Omental fat pad (tissue), 4 donors: Measurements from ENCODE around the gene EDAR. TPM values are rescaled to one million over a fixed set of nuclear protein-coding genes. Genes with fewer than 3 reads are reported as not detected.

Experiments
- ATAC-seq: fragments of 150-250 bp; one replicate; pipeline ENCODE4 v1.9.1; 2016; ENCODE audit warnings: mild to moderate bottlenecking, moderate library complexity; ENCODE audit not compliant: low FRiP score
- DNase-seq: peaks from one replicate; pipeline ENCODE4 v3.0.0-alpha.2; 2019; ENCODE audit warnings: low spot score
- total RNA-seq, 4 donors: library from RNA; depleted of rRNA; stranded (reverse); fragments of >200 nt; gene quantifications; one replicate each; pipeline ENCODE4 v1.1.0, GENCODE V29; 2016
- TF ChIP-seq, protein P1 (sequence below), 3 donors: fragments of 450-650 bp; IDR thresholded peaks; one replicate each; pipeline ENCODE4 v1.5.1; 2016 to 2017; ENCODE audit warnings: antibody characterized with exemption in 3 of 3, mild to moderate bottlenecking in 3 of 3, moderate library complexity in 2 of 3

Gene EDAR
- total RNA-seq, 4 donors from 2014 or later = not detected

DNA sequence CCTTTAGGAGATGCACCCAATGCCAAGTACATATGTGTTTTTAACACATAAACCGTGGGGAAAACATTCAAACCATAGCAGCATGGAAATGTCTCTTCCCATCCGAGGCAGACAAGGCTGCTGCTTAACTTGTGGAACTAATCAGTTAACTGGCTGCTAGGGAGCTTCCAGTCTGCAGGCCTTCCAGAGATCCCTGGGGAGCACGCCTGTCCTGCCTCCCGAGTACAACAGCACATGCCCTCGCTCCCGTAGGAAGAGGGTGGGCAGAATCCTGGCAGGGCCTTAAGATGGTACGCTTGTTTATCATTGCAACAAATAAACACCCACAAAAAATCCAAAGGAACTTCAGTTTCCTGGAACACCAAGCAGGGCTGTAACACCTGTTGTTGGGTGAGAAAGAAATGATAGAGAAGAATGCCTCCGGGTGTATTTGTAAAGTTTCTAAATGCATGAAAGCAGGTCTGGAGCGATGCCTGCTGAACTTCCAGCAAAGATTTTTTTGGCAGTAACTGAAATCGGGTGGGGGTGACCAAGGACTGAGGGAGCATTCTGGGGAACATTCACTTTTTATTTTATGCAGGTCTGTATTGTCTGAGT, 56.2 kb downstream of the EDAR start:
- ATAC-seq = no peak
- TF ChIP-seq, protein P1, sequence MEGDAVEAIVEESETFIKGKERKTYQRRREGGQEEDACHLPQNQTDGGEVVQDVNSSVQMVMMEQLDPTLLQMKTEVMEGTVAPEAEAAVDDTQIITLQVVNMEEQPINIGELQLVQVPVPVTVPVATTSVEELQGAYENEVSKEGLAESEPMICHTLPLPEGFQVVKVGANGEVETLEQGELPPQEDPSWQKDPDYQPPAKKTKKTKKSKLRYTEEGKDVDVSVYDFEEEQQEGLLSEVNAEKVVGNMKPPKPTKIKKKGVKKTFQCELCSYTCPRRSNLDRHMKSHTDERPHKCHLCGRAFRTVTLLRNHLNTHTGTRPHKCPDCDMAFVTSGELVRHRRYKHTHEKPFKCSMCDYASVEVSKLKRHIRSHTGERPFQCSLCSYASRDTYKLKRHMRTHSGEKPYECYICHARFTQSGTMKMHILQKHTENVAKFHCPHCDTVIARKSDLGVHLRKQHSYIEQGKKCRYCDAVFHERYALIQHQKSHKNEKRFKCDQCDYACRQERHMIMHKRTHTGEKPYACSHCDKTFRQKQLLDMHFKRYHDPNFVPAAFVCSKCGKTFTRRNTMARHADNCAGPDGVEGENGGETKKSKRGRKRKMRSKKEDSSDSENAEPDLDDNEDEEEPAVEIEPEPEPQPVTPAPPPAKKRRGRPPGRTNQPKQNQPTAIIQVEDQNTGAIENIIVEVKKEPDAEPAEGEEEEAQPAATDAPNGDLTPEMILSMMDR (IDR thresholded peaks at IDR 0.05) = no peak
- DNase-seq = no peak

DNA sequence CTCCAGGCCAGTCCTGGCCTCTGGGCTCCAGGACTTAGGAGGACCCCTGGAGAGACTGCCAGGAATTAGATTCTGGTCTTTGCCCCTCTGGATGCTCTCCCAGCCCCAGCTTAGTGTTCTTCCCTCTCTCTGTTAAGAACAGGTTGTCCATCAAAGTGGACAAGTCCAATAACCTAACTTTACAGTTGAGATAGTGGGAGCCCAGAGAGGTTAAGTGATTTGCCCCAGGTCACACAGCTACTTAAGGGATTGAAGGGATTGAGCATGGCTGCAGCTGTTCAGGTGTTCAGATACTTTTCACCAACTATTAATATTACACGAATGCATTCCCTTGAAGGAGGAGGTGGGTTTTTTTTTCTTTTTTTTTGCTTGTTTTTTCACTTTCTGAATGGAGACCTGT, 57.6 kb downstream of the EDAR start:
- TF ChIP-seq, protein P1 (IDR thresholded peaks at IDR 0.05) = no peak
- ATAC-seq (no peak), DNase-seq (no peak)

DNA sequence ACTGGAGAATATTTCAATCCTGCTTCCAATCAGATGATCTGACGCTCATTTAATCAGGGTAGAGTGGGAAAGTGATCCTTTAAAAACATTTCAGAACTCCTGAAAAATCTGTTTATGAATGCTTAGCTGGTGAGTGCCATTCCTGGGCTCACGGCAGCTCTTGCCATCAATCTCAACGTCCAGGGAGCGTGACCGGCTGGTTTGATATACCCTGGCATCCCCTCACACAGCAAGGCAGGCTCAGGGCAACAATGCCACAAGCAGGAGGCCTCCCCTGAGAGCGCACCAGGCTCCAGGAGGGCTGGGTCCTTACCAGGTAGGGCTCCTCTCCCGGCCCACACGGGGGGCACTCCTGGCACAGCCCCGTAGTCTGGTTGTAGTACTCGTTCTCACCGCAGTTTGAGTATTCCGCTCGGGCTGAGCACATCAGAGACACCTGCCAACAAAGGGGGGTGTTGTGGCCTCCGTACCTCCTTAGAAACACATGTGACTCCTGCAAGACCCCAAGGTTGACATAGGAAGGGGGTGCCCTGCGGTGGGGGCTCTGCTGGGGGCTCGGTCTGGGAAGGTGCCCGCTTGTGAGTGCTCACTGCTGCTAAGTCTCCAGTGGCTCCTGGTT, 59.1 kb downstream of the EDAR start:
- no peak for ATAC-seq
- TF ChIP-seq, protein P1 (IDR thresholded peaks at IDR 0.05) = no peak
- no peak for DNase-seq

DNA sequence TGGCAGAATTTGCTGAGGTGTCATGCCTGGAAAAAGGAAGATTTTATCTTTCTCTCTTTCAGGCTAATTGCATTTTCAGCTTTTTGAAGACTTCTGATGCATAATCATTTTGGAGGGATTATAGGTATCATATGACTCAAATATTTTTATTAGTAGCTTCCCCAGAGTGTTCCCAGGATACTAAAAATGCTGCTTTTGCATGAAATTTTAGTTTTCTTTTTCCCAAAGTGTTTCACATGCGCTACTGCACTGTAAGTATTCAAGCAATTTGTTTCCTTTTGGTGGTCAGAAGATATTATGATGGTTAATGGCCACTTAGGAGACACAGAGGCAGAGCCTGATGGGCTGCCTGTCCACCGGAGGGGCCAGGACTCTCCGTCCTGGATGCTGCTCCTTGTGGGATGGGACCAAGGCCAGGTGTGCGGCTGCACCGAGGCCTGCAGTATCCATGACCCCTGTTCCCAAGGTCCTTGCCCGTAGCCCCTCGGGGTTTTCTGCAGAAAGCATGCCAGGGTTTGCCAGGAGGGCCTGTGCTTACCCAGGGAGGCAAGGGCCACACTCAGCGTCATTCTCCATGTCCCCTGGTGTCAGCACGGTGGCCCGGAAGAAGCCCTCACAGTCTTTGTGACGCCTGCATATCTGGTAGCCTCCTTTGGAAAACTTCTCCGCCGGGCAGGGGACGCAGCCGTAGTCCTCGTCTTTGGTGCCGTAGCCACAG, 60.2 kb downstream of the EDAR start:
- TF ChIP-seq, protein P1 (IDR thresholded peaks at IDR 0.05) = no peak
- ATAC-seq (no peak), DNase-seq (no peak)

DNA sequence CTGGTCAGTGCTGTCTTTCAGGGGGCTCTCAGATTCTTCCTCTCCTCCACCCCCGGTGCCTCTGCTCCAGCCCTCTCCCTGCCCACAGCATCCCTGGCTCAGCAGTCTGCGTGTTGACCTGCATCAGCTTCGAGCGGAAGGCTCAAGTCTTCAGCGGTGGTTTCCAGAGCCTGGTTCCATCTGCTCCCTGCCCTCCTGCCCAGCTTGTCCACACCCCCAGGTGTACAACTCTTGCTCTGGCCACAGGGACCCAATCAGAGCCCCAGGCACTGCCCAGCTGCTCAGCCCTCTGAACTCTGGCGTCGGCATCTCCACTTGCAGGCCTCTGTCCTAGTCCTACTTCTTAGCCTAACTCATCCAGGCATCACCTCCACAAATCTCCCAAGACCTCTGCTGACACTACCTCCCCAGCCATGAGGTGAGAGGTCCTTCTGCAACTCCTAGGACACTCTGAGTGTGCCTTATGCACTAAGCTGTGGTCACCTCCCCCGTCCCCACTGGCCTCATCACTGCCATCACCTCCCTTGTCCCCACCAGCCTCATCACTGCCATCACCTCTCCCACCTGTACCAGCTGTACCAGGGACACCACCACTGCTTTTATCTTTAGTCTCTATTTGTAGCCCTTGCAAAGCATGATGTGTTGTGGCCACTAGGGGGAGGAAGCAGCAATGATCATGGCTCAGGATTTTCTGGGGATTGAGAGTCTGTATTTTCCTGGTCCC, 60.9 kb downstream of the EDAR start:
- ATAC-seq (no peak), DNase-seq (no peak)
- TF ChIP-seq, protein P1 (IDR thresholded peaks at IDR 0.05) = no peak

DNA sequence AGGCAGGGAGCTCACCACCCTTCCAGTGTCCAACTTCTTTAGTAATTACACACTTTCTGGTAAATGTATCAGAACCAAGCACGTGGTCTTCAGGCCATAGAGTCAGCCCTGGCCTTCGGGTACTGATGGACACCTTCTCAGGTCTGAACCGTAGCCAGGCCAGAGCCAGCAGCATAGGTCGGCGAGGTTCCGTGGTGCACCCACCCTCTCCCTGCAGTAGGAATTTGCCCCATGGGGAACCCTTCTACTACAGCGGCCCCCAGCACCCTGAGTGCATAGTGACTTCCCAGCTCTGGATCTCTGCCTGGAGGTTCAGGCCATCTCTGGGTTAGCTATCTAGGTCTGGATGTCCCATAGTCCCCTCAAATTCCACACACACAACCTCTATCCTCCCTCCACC, 61.6 kb downstream of the EDAR start:
- no peak for ATAC-seq
- TF ChIP-seq, protein P1 (IDR thresholded peaks at IDR 0.05) = no peak
- no peak for DNase-seq
